GM19468 (cell line): ENCODE measurements around the gene LACRT.

Experiments
- ATAC-seq: cut with Tn5 transposase; IDR thresholded peaks from one replicate; pipeline ENCODE4 v1.9.1; 2021; ENCODE audit warnings: mild to moderate bottlenecking, moderate library complexity, moderate number of reproducible peaks; ENCODE audit not compliant: unreplicated experiment; ENCODE audit errors: extremely low read depth

The LACRT gene

GRCh38 chr12:54604436-54604835, 30.3 kb downstream of the LACRT start:
- ATAC-seq, result no peak

- no peak for ATAC-seq
Measured at GRCh38 chr12:54603872-54604271, 30.8 kb downstream of the LACRT start.

- ATAC-seq, result peak; percentile 61
Measured at GRCh38 chr12:54603173-54603814, 31.4 kb downstream of the LACRT start.

GRCh38 chr12:54602661-54603060, 32.0 kb downstream of the LACRT start:
- no peak for ATAC-seq

GRCh38 chr12:54601841-54602240, 32.9 kb downstream of the LACRT start:
- ATAC-seq, result no peak

GRCh38 chr12:54598970-54599369, 35.7 kb downstream of the LACRT start:
- ATAC-seq, result no peak

GRCh38 chr12:54596526-54596946, 38.2 kb downstream of the LACRT start:
- ATAC-seq, result no peak

- no peak for ATAC-seq
Measured at GRCh38 chr12:54595471-54595870, 39.2 kb downstream of the LACRT start.

GRCh38 chr12:54593725-54594124, 41.0 kb downstream of the LACRT start:
- no peak for ATAC-seq

GRCh38 chr12:54593135-54593534, 41.6 kb downstream of the LACRT start:
- ATAC-seq, result no peak

- no peak for ATAC-seq
Measured at GRCh38 chr12:54592316-54592715, 42.4 kb downstream of the LACRT start.

- ATAC-seq, result no peak
Measured at GRCh38 chr12:54590978-54591591, 43.6 kb downstream of the LACRT start.

GRCh38 chr12:54589964-54590363, 44.7 kb downstream of the LACRT start:
- ATAC-seq, result no peak

- ATAC-seq, result no peak
Measured at GRCh38 chr12:54588890-54589267, 45.8 kb downstream of the LACRT start.

- ATAC-seq, result no peak
Measured at GRCh38 chr12:54588110-54588889, 46.4 kb downstream of the LACRT start, which contains the start of gene PPP1R1A. TSS of gene PPP1R1A (minus strand) at chr12:54588659. CDS start at chr12:54588488, 171 bp downstream.

GRCh38 chr12:54587315-54587873, 47.3 kb downstream of the LACRT start:
- ATAC-seq, result no peak

GRCh38 chr12:54586620-54587019, 48.1 kb downstream of the LACRT start:
- no peak for ATAC-seq

- no peak for ATAC-seq
Measured at GRCh38 chr12:54585243-54585642, 49.5 kb downstream of the LACRT start.

GRCh38 chr12:54584128-54584527, 50.6 kb downstream of the LACRT start:
- no peak for ATAC-seq

- no peak for ATAC-seq
Measured at GRCh38 chr12:54583726-54584125, 51.0 kb downstream of the LACRT start.

GRCh38 chr12:54581412-54581811, 53.3 kb downstream of the LACRT start:
- ATAC-seq, result no peak
